ENCODE measurements around the gene FGF18.

FGF18 gene

GRCh38 chr5:171463862-171464229 lies 44.4 kb downstream of the FGF18 start:
- Histone ChIP-seq H3K4me3 (ENCODE audit: low read length) (no peak overlapping the region), H3K4me1 (ENCODE audit: control insufficient read depth, insufficient read depth, low read length) (no peaks in the 10 kb centered on the region), H3K27me3 (ENCODE audit: control insufficient read depth, insufficient read depth, low read length) (peaks cover 29% of the 10 kb centered on the region), H3K9me3 (replicated peaks; ENCODE audit: low read length) (no peaks in the 10 kb centered on the region), H3K4me2 (ENCODE audit: low read length) (no peak overlapping the region), H3K9ac (ENCODE audit: low read depth, low read length) (no peak overlapping the region), H3K36me3 (ENCODE audit: insufficient read depth, low read length) (no peaks in the 10 kb centered on the region)

- H3K9ac ChIP-seq (ENCODE audit: low read depth, low read length), result no peak overlapping the region
- no peaks in the 10 kb centered on the region for H3K4me1 ChIP-seq (ENCODE audit: control insufficient read depth, insufficient read depth, low read length)
- H3K4me3 ChIP-seq (ENCODE audit: low read length), result no peak overlapping the region
- no peak overlapping the region for H3K4me2 ChIP-seq (ENCODE audit: low read length)
- peaks cover 30% of the 10 kb centered on the region for H3K27me3 ChIP-seq (ENCODE audit: control insufficient read depth, insufficient read depth, low read length)
- H3K9me3 ChIP-seq (replicated peaks; ENCODE audit: low read length), result no peaks in the 10 kb centered on the region
- no peaks in the 10 kb centered on the region for H3K36me3 ChIP-seq (ENCODE audit: insufficient read depth, low read length)
These were observed 45.4 kb downstream of the FGF18 start for GRCh38 chr5:171464829-171465228.

DNA sequence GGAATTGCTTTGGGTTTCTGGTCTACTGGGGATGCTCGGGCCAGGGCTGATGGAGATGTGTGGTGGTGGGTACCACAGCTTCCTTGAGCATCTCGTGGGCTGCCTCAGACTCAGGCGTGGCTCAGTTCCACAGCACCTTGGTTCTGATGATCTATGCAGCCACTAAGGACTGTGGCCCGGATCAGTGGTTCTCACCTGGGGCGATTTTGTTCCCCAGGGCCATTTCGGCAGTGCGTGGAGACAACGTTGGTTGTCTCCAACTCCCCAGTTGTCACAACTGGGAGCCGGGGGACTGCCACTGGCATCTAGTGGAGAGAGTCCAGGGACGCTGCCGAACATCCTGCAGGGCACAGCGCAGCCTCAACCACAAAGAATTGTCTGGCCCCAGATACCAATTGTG lies 47.7 kb downstream of the FGF18 start:
- Histone ChIP-seq H3K4me1 (ENCODE audit: control insufficient read depth, insufficient read depth, low read length) (no peaks in the 10 kb centered on the region), H3K27me3 (ENCODE audit: control insufficient read depth, insufficient read depth, low read length) (peaks cover 39% of the 10 kb centered on the region), H3K4me2 (ENCODE audit: low read length) (no peak overlapping the region), H3K9me3 (replicated peaks; ENCODE audit: low read length) (no peaks in the 10 kb centered on the region), H3K36me3 (ENCODE audit: insufficient read depth, low read length) (no peaks in the 10 kb centered on the region), H3K4me3 (ENCODE audit: low read length) (no peak overlapping the region), H3K9ac (ENCODE audit: low read depth, low read length) (no peak overlapping the region)

DNA sequence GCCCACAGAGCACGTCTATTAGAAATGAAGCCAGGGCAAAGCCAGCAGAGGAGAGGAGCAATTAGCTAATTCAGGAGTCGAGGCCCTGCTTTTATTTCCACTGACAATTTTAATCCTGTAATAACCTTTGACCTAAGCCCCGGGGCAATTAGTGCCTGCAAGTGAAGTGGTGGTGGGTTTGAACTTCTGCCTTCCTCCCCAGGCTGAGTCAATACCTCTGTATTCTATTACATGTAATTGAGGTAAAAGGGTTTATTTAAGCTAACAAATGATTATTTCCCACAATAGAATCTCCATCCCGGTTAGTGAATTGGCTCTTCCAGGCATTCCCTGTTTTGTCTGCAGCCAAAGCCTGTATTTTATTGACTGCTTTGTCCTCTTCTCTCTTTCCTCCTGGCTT lies 49.9 kb downstream of the FGF18 start:
- Histone ChIP-seq H3K27me3 (ENCODE audit: control insufficient read depth, insufficient read depth, low read length) (peaks cover 19% of the 10 kb centered on the region), H3K4me1 (ENCODE audit: control insufficient read depth, insufficient read depth, low read length) (no peaks in the 10 kb centered on the region), H3K36me3 (ENCODE audit: insufficient read depth, low read length) (no peaks in the 10 kb centered on the region), H3K9me3 (replicated peaks; ENCODE audit: low read length) (no peaks in the 10 kb centered on the region), H3K4me2 (ENCODE audit: low read length) (no peak overlapping the region), H3K9ac (ENCODE audit: low read depth, low read length) (no peak overlapping the region), H3K4me3 (ENCODE audit: low read length) (no peak overlapping the region)

- H3K9me3 ChIP-seq (replicated peaks; ENCODE audit: low read length), result no peaks in the 10 kb centered on the region
- no peaks in the 10 kb centered on the region for H3K36me3 ChIP-seq (ENCODE audit: insufficient read depth, low read length)
- no peak overlapping the region for H3K4me2 ChIP-seq (ENCODE audit: low read length)
- H3K4me3 ChIP-seq (ENCODE audit: low read length), result no peak overlapping the region
- H3K9ac ChIP-seq (ENCODE audit: low read depth, low read length), result no peak overlapping the region
- peaks cover 15% of the 10 kb centered on the region for H3K27me3 ChIP-seq (ENCODE audit: control insufficient read depth, insufficient read depth, low read length)
- H3K4me1 ChIP-seq (ENCODE audit: control insufficient read depth, insufficient read depth, low read length), result no peaks in the 10 kb centered on the region
These were observed 51.0 kb downstream of the FGF18 start for GRCh38 chr5:171470420-171470819.

GRCh38 chr5:171474230-171474813 lies 54.9 kb downstream of the FGF18 start:
- no peaks in the 10 kb centered on the region for H3K4me1 ChIP-seq (ENCODE audit: control insufficient read depth, insufficient read depth, low read length)
- no peak overlapping the region for H3K9ac ChIP-seq (ENCODE audit: low read depth, low read length)
- H3K4me2 ChIP-seq (ENCODE audit: low read length), result no peak overlapping the region
- H3K4me3 ChIP-seq (ENCODE audit: low read length), result no peak overlapping the region
- no peaks in the 10 kb centered on the region for H3K36me3 ChIP-seq (ENCODE audit: insufficient read depth, low read length)
- H3K27me3 ChIP-seq (ENCODE audit: control insufficient read depth, insufficient read depth, low read length), result peaks cover 38% of the 10 kb centered on the region
- H3K9me3 ChIP-seq (replicated peaks; ENCODE audit: low read length), result no peaks in the 10 kb centered on the region

- H3K4me3 ChIP-seq (ENCODE audit: low read length), result no peak overlapping the region
These were observed 56.1 kb downstream of the FGF18 start for GRCh38 chr5:171475596-171475995.

GRCh38 chr5:171476701-171477100 lies 57.3 kb downstream of the FGF18 start:
- Histone ChIP-seq H3K9ac (ENCODE audit: low read depth, low read length) (no peak overlapping the region), H3K9me3 (replicated peaks; ENCODE audit: low read length) (no peaks in the 10 kb centered on the region)

More at GRCh38 chr5:171475596-171475995, 56.1 kb downstream of the FGF18 start:
- Histone ChIP-seq H3K36me3 (ENCODE audit: insufficient read depth, low read length) (no peaks in the 10 kb centered on the region), H3K9me3 (replicated peaks; ENCODE audit: low read length) (no peaks in the 10 kb centered on the region), H3K4me1 (ENCODE audit: control insufficient read depth, insufficient read depth, low read length) (no peaks in the 10 kb centered on the region), H3K4me2 (ENCODE audit: low read length) (no peak overlapping the region), H3K9ac (ENCODE audit: low read depth, low read length) (no peak overlapping the region), H3K27me3 (ENCODE audit: control insufficient read depth, insufficient read depth, low read length) (peaks cover 37% of the 10 kb centered on the region)

DNA sequence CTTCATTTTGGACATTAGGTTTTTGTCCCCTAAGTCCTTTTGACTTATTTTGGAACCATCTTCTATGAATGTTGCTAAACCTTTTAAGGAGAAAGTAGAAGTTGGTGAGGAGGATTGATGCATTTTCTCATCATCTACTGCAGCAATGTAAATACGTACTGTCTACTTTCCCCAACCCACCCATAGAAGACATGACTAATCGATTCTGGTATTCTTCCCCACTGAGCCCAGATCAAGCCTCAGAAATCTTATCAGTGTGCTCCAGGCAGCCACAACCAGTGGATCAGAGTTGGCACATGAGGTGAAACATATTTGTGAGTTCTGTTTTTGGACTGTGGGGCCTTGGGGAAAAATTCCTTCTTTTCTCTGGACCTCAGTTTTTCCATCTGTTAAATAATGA lies 57.7 kb downstream of the FGF18 start:
- H3K9ac ChIP-seq (ENCODE audit: low read depth, low read length), result no peak overlapping the region
- H3K27me3 ChIP-seq (ENCODE audit: control insufficient read depth, insufficient read depth, low read length), result peaks cover 31% of the 10 kb centered on the region
- no peak overlapping the region for H3K4me2 ChIP-seq (ENCODE audit: low read length)
- H3K36me3 ChIP-seq (ENCODE audit: insufficient read depth, low read length), result no peaks in the 10 kb centered on the region
- H3K9me3 ChIP-seq (replicated peaks; ENCODE audit: low read length), result no peaks in the 10 kb centered on the region
- H3K4me3 ChIP-seq (ENCODE audit: low read length), result no peak overlapping the region
- no peaks in the 10 kb centered on the region for H3K4me1 ChIP-seq (ENCODE audit: control insufficient read depth, insufficient read depth, low read length)

More at GRCh38 chr5:171476701-171477100, 57.3 kb downstream of the FGF18 start:
- no peak overlapping the region for H3K4me2 ChIP-seq (ENCODE audit: low read length)
- H3K4me1 ChIP-seq (ENCODE audit: control insufficient read depth, insufficient read depth, low read length), result no peaks in the 10 kb centered on the region
- no peaks in the 10 kb centered on the region for H3K36me3 ChIP-seq (ENCODE audit: insufficient read depth, low read length)
- peaks cover 31% of the 10 kb centered on the region for H3K27me3 ChIP-seq (ENCODE audit: control insufficient read depth, insufficient read depth, low read length)
- H3K4me3 ChIP-seq (ENCODE audit: low read length), result no peak overlapping the region

DNA sequence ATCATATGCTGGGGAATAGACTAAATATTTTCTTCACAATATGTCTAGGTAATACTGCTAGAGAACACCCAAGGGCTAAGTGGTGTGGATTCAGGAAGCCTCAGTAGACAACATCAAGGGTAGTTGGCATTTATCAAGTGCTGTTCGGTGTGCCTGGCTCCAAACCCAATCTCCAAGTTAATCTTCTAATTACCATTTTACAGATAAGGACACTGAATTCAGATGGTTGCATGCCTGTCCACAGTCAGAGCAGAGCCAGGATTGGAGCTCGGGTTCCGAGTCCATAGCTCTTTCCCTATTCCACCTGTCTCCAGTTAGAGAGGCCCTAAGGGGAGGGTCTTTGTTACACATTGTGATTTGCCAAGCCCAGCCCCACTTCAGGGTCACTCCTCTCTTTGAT lies 58.2 kb downstream of the FGF18 start:
- H3K4me1 ChIP-seq (ENCODE audit: control insufficient read depth, insufficient read depth, low read length), result no peaks in the 10 kb centered on the region
- H3K4me3 ChIP-seq (ENCODE audit: low read length), result no peak overlapping the region
- no peak overlapping the region for H3K4me2 ChIP-seq (ENCODE audit: low read length)

GRCh38 chr5:171478946-171479775 lies 59.7 kb downstream of the FGF18 start:
- no peaks in the 10 kb centered on the region for H3K4me1 ChIP-seq (ENCODE audit: control insufficient read depth, insufficient read depth, low read length)
- no peaks in the 10 kb centered on the region for H3K9me3 ChIP-seq (replicated peaks; ENCODE audit: low read length)
- no peak overlapping the region for H3K9ac ChIP-seq (ENCODE audit: low read depth, low read length)
- H3K4me3 ChIP-seq (ENCODE audit: low read length), result no peak overlapping the region
- H3K4me2 ChIP-seq (ENCODE audit: low read length), result no peak overlapping the region
- H3K27me3 ChIP-seq (ENCODE audit: control insufficient read depth, insufficient read depth, low read length), result peaks cover 38% of the 10 kb centered on the region
- no peaks in the 10 kb centered on the region for H3K36me3 ChIP-seq (ENCODE audit: insufficient read depth, low read length)

More for the DNA sequence above, 58.2 kb downstream of the FGF18 start:
- no peaks in the 10 kb centered on the region for H3K36me3 ChIP-seq (ENCODE audit: insufficient read depth, low read length)
- no peaks in the 10 kb centered on the region for H3K9me3 ChIP-seq (replicated peaks; ENCODE audit: low read length)
- no peak overlapping the region for H3K9ac ChIP-seq (ENCODE audit: low read depth, low read length)
- H3K27me3 ChIP-seq (ENCODE audit: control insufficient read depth, insufficient read depth, low read length), result peaks cover 31% of the 10 kb centered on the region

DNA sequence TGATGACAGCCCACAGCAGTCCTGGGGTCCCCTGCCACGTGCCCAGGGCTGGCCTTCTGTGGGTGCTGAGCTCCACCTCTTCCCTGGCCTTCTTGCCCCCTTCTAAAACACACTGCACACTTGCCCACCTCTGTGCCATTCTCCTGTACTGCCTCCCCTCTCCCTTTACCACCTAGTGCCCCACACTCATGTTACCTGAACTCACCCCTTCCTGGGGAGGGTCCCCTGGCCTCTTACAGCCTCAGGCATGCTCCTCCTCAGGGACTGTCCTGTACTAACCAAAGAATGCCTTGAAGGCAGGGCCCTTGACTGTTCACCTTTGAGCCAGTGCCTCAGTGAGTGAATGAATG lies 60.3 kb downstream of the FGF18 start:
- Histone ChIP-seq H3K4me3 (ENCODE audit: low read length) (no peak overlapping the region), H3K27me3 (ENCODE audit: control insufficient read depth, insufficient read depth, low read length) (peaks cover 38% of the 10 kb centered on the region)

More for the DNA sequence above, 60.3 kb downstream of the FGF18 start:
- Histone ChIP-seq H3K9me3 (replicated peaks; ENCODE audit: low read length) (no peaks in the 10 kb centered on the region), H3K9ac (ENCODE audit: low read depth, low read length) (no peak overlapping the region), H3K36me3 (ENCODE audit: insufficient read depth, low read length) (no peaks in the 10 kb centered on the region), H3K4me2 (ENCODE audit: low read length) (no peak overlapping the region), H3K4me1 (ENCODE audit: control insufficient read depth, insufficient read depth, low read length) (no peaks in the 10 kb centered on the region)
